GM23338 (cell line): ENCODE results near the gene SRMS. TPM values are rescaled to one million over a fixed set of nuclear protein-coding genes. Genes with fewer than 3 reads are reported as not detected.

Experiments
- ATAC-seq: fragments of 200-7000 bp; cut with Tn5 transposase; 3 replicates; pipeline ENCODE4 v1.9.1; 2020
- DNase-seq: peaks from one replicate; pipeline ENCODE4 v3.0.0-alpha.2; 2015; ENCODE audit warnings: low spot score
- H2AFZ ChIP-seq: fragments of 200-600 bp; sonication (generic); 2 replicates; pipeline ENCODE4 v1.8.0; 2016; ENCODE audit warnings: antibody characterized with exemption, mild to moderate bottlenecking, moderate library complexity
- H3F3A ChIP-seq: fragments of 200-600 bp; sonication (generic); replicated peaks from 2 replicates; pipeline ENCODE4 v1.8.0; 2017; ENCODE audit warnings: antibody characterized with exemption, mixed run types, low read depth
- H3K27ac ChIP-seq: fragments of 200-600 bp; sonication (generic); 2 replicates; pipeline ENCODE4 v1.6.1; 2016; ENCODE audit warnings: low read depth
- H3K27me3 ChIP-seq: fragments of 200-600 bp; sonication (generic); 2 replicates; pipeline ENCODE4 v1.8.0; 2016; ENCODE audit warnings: mild to moderate bottlenecking, mixed run types, moderate library complexity; ENCODE audit not compliant: insufficient read depth
- H3K36me3 ChIP-seq: fragments of 200-600 bp; sonication (generic); 2 replicates; pipeline ENCODE4 v1.8.0; 2016; ENCODE audit warnings: mild to moderate bottlenecking; ENCODE audit not compliant: insufficient read depth
- H3K4me1 ChIP-seq: fragments of 200-600 bp; sonication (generic); 2 replicates; pipeline ENCODE4 v1.8.0; 2016; ENCODE audit warnings: mild to moderate bottlenecking, moderate library complexity; ENCODE audit not compliant: insufficient read depth
- H3K4me2 ChIP-seq: fragments of 200-600 bp; sonication (generic); 2 replicates; pipeline ENCODE4 v1.7.1; 2017; ENCODE audit warnings: mixed run types
- H3K4me3 ChIP-seq: fragments of 200-600 bp; sonication (generic); 2 replicates; pipeline ENCODE4 v1.6.1; 2016; ENCODE audit warnings: mixed run types
- H3K79me2 ChIP-seq: fragments of 200-600 bp; sonication (generic); replicated peaks from 2 replicates; pipeline ENCODE4 v1.8.0; 2017; ENCODE audit warnings: mild to moderate bottlenecking; ENCODE audit not compliant: insufficient read depth
- H3K9me2 ChIP-seq: fragments of 200-600 bp; sonication (generic); 2 replicates; pipeline ENCODE4 v1.8.0; 2017; ENCODE audit not compliant: insufficient read depth
- H4K20me1 ChIP-seq: fragments of 200-600 bp; sonication (generic); replicated peaks from 2 replicates; pipeline ENCODE4 v1.8.0; 2017; ENCODE audit warnings: mild to moderate bottlenecking; ENCODE audit not compliant: insufficient read depth
- H3K27ac Mint-ChIP-seq: 2 replicates; pipeline ENCODE4 v1.8.0; 2020; ENCODE audit warnings: inconsistent platforms, mild to moderate bottlenecking, moderate library complexity, mixed read lengths
- H3K27me3 Mint-ChIP-seq: 3 replicates; pipeline ENCODE4 v1.8.0; 2022; ENCODE audit warnings: low read depth, mild to moderate bottlenecking, moderate library complexity, mixed read lengths, inconsistent platforms; ENCODE audit not compliant: insufficient read depth, poor library complexity
- H3K36me3 Mint-ChIP-seq: 3 replicates; pipeline ENCODE4 v1.8.0; 2021; ENCODE audit warnings: low read depth, mild to moderate bottlenecking, inconsistent platforms, moderate library complexity, mixed read lengths
- H3K4me1 Mint-ChIP-seq: 3 replicates; pipeline ENCODE4 v1.8.0; 2020; ENCODE audit warnings: mild to moderate bottlenecking, inconsistent platforms, mixed read lengths
- H3K4me3 Mint-ChIP-seq: 3 replicates; pipeline ENCODE4 v1.8.0; 2021; ENCODE audit warnings: moderate library complexity, mild to moderate bottlenecking, inconsistent platforms, mixed read lengths
- H3K9me3 Mint-ChIP-seq: 3 replicates; pipeline ENCODE4 v1.8.0; 2020; ENCODE audit warnings: moderate library complexity, mild to moderate bottlenecking, inconsistent platforms, mixed read lengths
- CREB1 ChIP-seq: fragments of 250-450 bp; sonication (Bioruptor Pico); IDR thresholded peaks from 2 replicates; pipeline ENCODE4 v1.5.0; 2020; ENCODE audit warnings: low read depth, mild to moderate bottlenecking, moderate library complexity
- EZH2phosphoT487 ChIP-seq: fragments of 200-600 bp; sonication (generic); IDR thresholded peaks from one replicate; pipeline ENCODE4 v1.8.1; 2018; ENCODE audit warnings: antibody characterized with exemption; ENCODE audit not compliant: unreplicated experiment
- JUNB ChIP-seq: IDR thresholded peaks from one replicate; pipeline ENCODE4 v1.6.1; 2016; ENCODE audit warnings: antibody characterized with exemption; ENCODE audit not compliant: unreplicated experiment
- POLR2AphosphoS5 ChIP-seq: IDR thresholded peaks from 2 replicates; pipeline ENCODE4 v1.6.1; 2016; ENCODE audit warnings: antibody characterized with exemption, low read depth
- STAT1 ChIP-seq: IDR thresholded peaks from one replicate; pipeline ENCODE4 v1.6.1; 2016; ENCODE audit warnings: antibody characterized with exemption; ENCODE audit not compliant: unreplicated experiment
- ZNF114 ChIP-seq: fragments of 250-450 bp; sonication (Bioruptor Pico); IDR thresholded peaks from 2 replicates; pipeline ENCODE4 v1.5.0; 2020; ENCODE audit warnings: mild to moderate bottlenecking, moderate library complexity
- polyA plus RNA-seq: library from polyadenylated mRNA; unstranded; fragments of >200 nt; fragmentation: Nextera tagmentation; extraction: Ambion mirVana; gene quantifications from 2 replicates; pipeline ENCODE4 v1.2.1, GENCODE V29; 2016
- total RNA-seq: library from RNA; depleted of rRNA; stranded (reverse); fragments of >200 nt; shearing (Covaris generic); gene quantifications from 2 replicates; pipeline ENCODE4 v1.2.3, GENCODE V29; 2014
- TF ChIP-seq, protein P1 (sequence below), 2 experiments: fragments of 200-600 bp in 1 of 2; sonication (generic) in 1 of 2; conservative IDR thresholded peaks; 2 replicates each; pipeline versions ENCODE4 v1.5.1 to v1.6.1; 2016 to 2017; ENCODE audit warnings: antibody characterized with exemption in 2 of 2, low read depth in 2 of 2, mild to moderate bottlenecking in 2 of 2, moderate library complexity in 1 of 2
- TF ChIP-seq, protein P2 (sequence below): IDR thresholded peaks from one replicate; pipeline ENCODE4 v1.6.1; 2018; ENCODE audit warnings: antibody characterized with exemption; ENCODE audit not compliant: unreplicated experiment
- TF ChIP-seq, protein P3 (sequence below): IDR thresholded peaks from 2 replicates; pipeline ENCODE4 v1.6.1; 2016; ENCODE audit warnings: antibody characterized with exemption

The SRMS gene
- total and polyA plus RNA-seq, 2 experiments from 2014 or later = 0.23 to 0.59 TPM

DNA sequence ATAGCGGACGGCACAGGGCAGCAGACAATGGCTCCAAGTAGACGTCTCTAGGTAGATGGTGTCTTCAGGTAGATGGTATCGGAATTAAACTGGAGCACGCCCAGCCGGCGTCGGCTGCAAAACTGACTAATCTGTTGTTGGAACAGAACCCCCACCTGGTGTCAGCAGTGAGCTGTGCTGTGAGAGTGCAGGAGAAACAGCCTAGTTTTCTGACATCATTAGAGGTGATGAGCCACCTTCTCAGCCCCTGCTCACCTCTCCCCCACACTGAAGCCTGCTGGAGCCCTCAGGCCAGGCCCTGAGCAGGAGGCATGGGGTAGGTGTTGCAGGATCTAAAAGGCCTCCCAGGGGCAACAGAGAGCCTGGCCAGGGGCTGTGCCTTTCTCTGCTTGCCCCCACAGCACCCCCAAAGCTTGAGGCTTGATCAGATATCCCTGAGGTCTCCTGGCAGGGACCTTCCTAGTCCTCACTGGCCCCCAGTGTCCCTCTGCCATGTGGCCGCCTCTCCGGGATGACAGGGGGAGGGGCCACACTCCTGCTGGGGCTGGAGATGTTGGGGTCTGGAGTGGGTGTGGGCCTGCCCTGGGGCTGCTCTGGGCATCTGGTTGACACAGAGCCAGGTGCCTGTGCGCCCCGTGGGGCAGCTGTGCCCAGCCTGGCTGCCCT, 33.4 kb upstream of the SRMS start:
- Mint-ChIP-seq H3K4me1 (no peaks in the 10 kb centered on the region; the same call in 2 of the 3 replicates), H3K9me3 (no peaks in the 10 kb centered on the region), H3K27me3 (peaks cover 8% of the 10 kb centered on the region), H3K36me3 (no peaks in the 10 kb centered on the region), H3K4me3 (no peak overlapping the region), H3K27ac (no peak overlapping the region)
- no peak overlapping the region for H2AFZ ChIP-seq
- no peaks in the 10 kb centered on the region for H3K27me3 ChIP-seq
- no peaks in the 10 kb centered on the region for H3K9me2 ChIP-seq
- no peaks in the 10 kb centered on the region for H3F3A ChIP-seq
- H3K4me1 ChIP-seq = no peaks in the 10 kb centered on the region
- H3K4me3 ChIP-seq = no peak overlapping the region
- H3K79me2 ChIP-seq = no peaks in the 10 kb centered on the region
- no peak overlapping the region for H3K27ac ChIP-seq
- H3K4me2 ChIP-seq = no peak overlapping the region
- H4K20me1 ChIP-seq = no peaks in the 10 kb centered on the region
- TF ChIP-seq, protein P1, sequence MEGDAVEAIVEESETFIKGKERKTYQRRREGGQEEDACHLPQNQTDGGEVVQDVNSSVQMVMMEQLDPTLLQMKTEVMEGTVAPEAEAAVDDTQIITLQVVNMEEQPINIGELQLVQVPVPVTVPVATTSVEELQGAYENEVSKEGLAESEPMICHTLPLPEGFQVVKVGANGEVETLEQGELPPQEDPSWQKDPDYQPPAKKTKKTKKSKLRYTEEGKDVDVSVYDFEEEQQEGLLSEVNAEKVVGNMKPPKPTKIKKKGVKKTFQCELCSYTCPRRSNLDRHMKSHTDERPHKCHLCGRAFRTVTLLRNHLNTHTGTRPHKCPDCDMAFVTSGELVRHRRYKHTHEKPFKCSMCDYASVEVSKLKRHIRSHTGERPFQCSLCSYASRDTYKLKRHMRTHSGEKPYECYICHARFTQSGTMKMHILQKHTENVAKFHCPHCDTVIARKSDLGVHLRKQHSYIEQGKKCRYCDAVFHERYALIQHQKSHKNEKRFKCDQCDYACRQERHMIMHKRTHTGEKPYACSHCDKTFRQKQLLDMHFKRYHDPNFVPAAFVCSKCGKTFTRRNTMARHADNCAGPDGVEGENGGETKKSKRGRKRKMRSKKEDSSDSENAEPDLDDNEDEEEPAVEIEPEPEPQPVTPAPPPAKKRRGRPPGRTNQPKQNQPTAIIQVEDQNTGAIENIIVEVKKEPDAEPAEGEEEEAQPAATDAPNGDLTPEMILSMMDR (conservative IDR thresholded peaks at IDR 0.05; ENCODE audit: low read depth in 2 of 2) = peak; percentile 37 to 69
- no peak for TF ChIP-seq POLR2AphosphoS5
- ATAC-seq = peak; percentile 82
- DNase-seq = peak; percentile 59
- H3K36me3 ChIP-seq = no peaks in the 10 kb centered on the region

DNA sequence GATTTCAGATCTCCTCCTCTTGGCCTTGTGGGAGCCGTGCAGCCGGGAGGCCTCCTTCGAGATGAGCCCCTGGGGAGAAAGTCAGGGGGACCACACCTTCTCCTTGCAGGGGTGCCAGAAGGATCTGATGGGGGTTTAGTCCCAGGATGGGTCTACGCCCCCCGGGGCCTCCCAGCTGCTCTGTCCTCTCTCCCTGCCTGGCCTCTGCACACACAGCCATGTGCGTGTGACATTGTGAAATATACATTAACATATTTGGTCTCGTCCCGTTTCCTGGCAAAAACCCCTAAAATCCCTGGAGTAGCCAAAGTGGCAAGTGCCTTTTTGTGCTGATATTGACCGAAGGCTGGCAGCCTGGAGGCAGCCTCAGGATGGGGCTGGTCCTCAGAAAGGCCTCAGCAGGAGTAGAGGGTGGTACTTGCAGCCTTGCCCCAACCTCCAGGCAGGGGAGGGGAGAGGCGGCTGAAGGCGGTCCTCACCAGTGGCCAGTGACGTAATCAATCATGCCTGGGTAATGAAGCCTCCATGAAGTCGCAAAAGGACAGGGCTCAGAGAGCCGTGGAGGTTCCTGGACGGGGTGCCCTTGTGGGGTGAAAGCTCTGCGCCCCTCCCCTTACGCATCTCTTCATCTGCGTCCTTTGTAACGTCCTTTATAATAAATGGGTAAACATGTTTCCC, 31.6 kb upstream of the SRMS start:
- no peaks in the 10 kb centered on the region for H4K20me1 ChIP-seq
- H2AFZ ChIP-seq = no peak overlapping the region
- H3K79me2 ChIP-seq = no peaks in the 10 kb centered on the region
- Mint-ChIP-seq H3K27ac (no peak overlapping the region), H3K27me3 (peaks cover 8% of the 10 kb centered on the region), H3K9me3 (no peaks in the 10 kb centered on the region), H3K4me1 (no peaks in the 10 kb centered on the region; the same call in 2 of the 3 replicates), H3K4me3 (no peak overlapping the region), H3K36me3 (no peaks in the 10 kb centered on the region)
- no peaks in the 10 kb centered on the region for H3K27me3 ChIP-seq
- 0 out of 2 replicates have a peak, but pooled peaks cover 3% of the 10 kb centered on the region for H3F3A ChIP-seq
- ATAC-seq (peak; percentile 6; the same call in 1 of the 3 replicates), DNase-seq (no peak)
- H3K9me2 ChIP-seq = no peaks in the 10 kb centered on the region
- no peak overlapping the region for H3K27ac ChIP-seq
- no peaks in the 10 kb centered on the region for H3K4me1 ChIP-seq
- no peak overlapping the region for H3K4me2 ChIP-seq
- H3K36me3 ChIP-seq = no peaks in the 10 kb centered on the region
- no peak overlapping the region for H3K4me3 ChIP-seq
- TF ChIP-seq CREB1 = no peak
- TF ChIP-seq, protein P2, sequence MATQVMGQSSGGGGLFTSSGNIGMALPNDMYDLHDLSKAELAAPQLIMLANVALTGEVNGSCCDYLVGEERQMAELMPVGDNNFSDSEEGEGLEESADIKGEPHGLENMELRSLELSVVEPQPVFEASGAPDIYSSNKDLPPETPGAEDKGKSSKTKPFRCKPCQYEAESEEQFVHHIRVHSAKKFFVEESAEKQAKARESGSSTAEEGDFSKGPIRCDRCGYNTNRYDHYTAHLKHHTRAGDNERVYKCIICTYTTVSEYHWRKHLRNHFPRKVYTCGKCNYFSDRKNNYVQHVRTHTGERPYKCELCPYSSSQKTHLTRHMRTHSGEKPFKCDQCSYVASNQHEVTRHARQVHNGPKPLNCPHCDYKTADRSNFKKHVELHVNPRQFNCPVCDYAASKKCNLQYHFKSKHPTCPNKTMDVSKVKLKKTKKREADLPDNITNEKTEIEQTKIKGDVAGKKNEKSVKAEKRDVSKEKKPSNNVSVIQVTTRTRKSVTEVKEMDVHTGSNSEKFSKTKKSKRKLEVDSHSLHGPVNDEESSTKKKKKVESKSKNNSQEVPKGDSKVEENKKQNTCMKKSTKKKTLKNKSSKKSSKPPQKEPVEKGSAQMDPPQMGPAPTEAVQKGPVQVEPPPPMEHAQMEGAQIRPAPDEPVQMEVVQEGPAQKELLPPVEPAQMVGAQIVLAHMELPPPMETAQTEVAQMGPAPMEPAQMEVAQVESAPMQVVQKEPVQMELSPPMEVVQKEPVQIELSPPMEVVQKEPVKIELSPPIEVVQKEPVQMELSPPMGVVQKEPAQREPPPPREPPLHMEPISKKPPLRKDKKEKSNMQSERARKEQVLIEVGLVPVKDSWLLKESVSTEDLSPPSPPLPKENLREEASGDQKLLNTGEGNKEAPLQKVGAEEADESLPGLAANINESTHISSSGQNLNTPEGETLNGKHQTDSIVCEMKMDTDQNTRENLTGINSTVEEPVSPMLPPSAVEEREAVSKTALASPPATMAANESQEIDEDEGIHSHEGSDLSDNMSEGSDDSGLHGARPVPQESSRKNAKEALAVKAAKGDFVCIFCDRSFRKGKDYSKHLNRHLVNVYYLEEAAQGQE = no peak
- TF ChIP-seq ZNF114 (CRISPR knock-in tag) = no peak
- TF ChIP-seq JUNB = no peak
- TF ChIP-seq, protein P3, sequence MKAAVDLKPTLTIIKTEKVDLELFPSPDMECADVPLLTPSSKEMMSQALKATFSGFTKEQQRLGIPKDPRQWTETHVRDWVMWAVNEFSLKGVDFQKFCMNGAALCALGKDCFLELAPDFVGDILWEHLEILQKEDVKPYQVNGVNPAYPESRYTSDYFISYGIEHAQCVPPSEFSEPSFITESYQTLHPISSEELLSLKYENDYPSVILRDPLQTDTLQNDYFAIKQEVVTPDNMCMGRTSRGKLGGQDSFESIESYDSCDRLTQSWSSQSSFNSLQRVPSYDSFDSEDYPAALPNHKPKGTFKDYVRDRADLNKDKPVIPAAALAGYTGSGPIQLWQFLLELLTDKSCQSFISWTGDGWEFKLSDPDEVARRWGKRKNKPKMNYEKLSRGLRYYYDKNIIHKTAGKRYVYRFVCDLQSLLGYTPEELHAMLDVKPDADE = no peak
- no peak for TF ChIP-seq POLR2AphosphoS5
- TF ChIP-seq, protein P1 (conservative IDR thresholded peaks at IDR 0.05; ENCODE audit: low read depth in 2 of 2) = no peak
- TF ChIP-seq STAT1 = no peak
- TF ChIP-seq EZH2phosphoT487 = no peak
